B cell (primary cell): Measurements from ENCODE around the gene FAM174C. TPM values are rescaled to one million over a fixed set of nuclear protein-coding genes. Genes with fewer than 3 reads are reported as not detected.

Experiments
- ATAC-seq: fragments of 200-7000 bp; cut with Tn5 transposase; one replicate; pipeline ENCODE4 v1.10.0; 2021; ENCODE audit warnings: low read depth, mild to moderate bottlenecking, moderate number of reproducible peaks, moderate library complexity
- CTCF ChIA-PET: fragments of 350-600 bp; sonication (Branson Sonifier 250); formaldehyde crosslinking; loops from one replicate; lab custom pipeline; 2021; ENCODE audit warnings: antibody characterized with exemption, inconsistent platforms; lab: Charles Lee
- POLR2A ChIA-PET: fragments of 350-600 bp; sonication (Branson Sonifier 250); formaldehyde crosslinking; loops from one replicate; lab custom pipeline; 2021; ENCODE audit warnings: antibody characterized with exemption; lab: Charles Lee
- DNase-seq: peaks from one replicate; pipeline ENCODE4 v3.0.0; 2013
- H2AFZ ChIP-seq: 2 replicates; pipeline ENCODE4 v1.6.1; 2012; ENCODE audit warnings: mild to moderate bottlenecking, low read depth, low read length; ENCODE audit not compliant: insufficient read depth, poor library complexity, severe bottlenecking
- H3K27ac ChIP-seq, 2 donors: 1 replicate in 1 of 2; 2 replicates in 1 of 2; pipeline ENCODE4 v1.5.1; 2012 to 2013; ENCODE audit warnings: low read length in 2 of 2, mild to moderate bottlenecking in 2 of 2, moderate library complexity in 1 of 2
- H3K27me3 ChIP-seq, 4 experiments: fragments of 200-600 bp in 1 of 4; sonication (generic) in 1 of 4; replicated peaks in 1 of 4; 1 replicate in 2 of 4; 2 replicates in 2 of 4; pipeline versions ENCODE4 v1.6.1 to v1.7.0; 2013 to 2016; ENCODE audit warnings: low read length in 3 of 4, mild to moderate bottlenecking in 2 of 4, mixed read lengths in 1 of 4, moderate library complexity in 1 of 4; ENCODE audit not compliant: insufficient read depth in 4 of 4, control insufficient read depth in 3 of 4; ENCODE audit errors: control extremely low read depth in 1 of 4
- H3K36me3 ChIP-seq, 2 experiments: replicated peaks in 1 of 2; 1 replicate in 1 of 2; 2 replicates in 1 of 2; pipeline versions ENCODE4 v1.6.1 to v1.7.1; 2013; ENCODE audit warnings: low read length in 1 of 2; ENCODE audit not compliant: insufficient read depth in 2 of 2, control insufficient read depth in 1 of 2; ENCODE audit errors: control extremely low read depth in 1 of 2, extremely low read depth in 1 of 2
- H3K4me1 ChIP-seq, 2 donors: fragments of 200-600 bp in 1 of 2; sonication (generic) in 1 of 2; 1 replicate in 1 of 2; 2 replicates in 1 of 2; pipeline versions ENCODE4 v1.5.1 to v1.6.1; 2013 to 2017; ENCODE audit warnings: low read length in 2 of 2; ENCODE audit not compliant: control insufficient read depth in 2 of 2, insufficient read depth in 2 of 2
- H3K4me2 ChIP-seq: replicated peaks from 2 replicates; pipeline ENCODE3; 2012; ENCODE audit warnings: mild to moderate bottlenecking, low read depth, low read length; ENCODE audit not compliant: poor library complexity, severe bottlenecking
- H3K4me3 ChIP-seq, 5 experiments: fragments of 200-600 bp in 1 of 5; sonication (generic) in 1 of 5; 1 replicate in 3 of 5; 2 replicates in 2 of 5; pipeline versions ENCODE4 v1.5.1 to v1.7.0; 2011 to 2016; ENCODE audit warnings: low read length in 4 of 5, mild to moderate bottlenecking in 4 of 5, low read depth in 2 of 5, control low read depth in 1 of 5, moderate library complexity in 1 of 5; ENCODE audit not compliant: insufficient read depth in 1 of 5; ENCODE audit errors: control extremely low read depth in 1 of 5, extremely low read depth in 1 of 5
- H3K79me2 ChIP-seq: fragments of 200-600 bp; sonication (generic); one replicate; pipeline ENCODE4 v1.6.0; 2016; ENCODE audit warnings: low read length; ENCODE audit not compliant: control insufficient read depth, insufficient read depth
- H3K9ac ChIP-seq: fragments of 200-600 bp; sonication (generic); 2 replicates; pipeline ENCODE4 v1.6.1; 2017; ENCODE audit warnings: mild to moderate bottlenecking, low read length, moderate library complexity
- H3K9me3 ChIP-seq, 3 donors: one replicate each; pipeline versions ENCODE4 v1.6.1 to v1.7.1; 2013; ENCODE audit warnings: low read length in 2 of 3; ENCODE audit not compliant: control insufficient read depth in 2 of 3, insufficient read depth in 1 of 3; ENCODE audit errors: control extremely low read depth in 1 of 3
- H4K20me1 ChIP-seq: 2 replicates; pipeline ENCODE4 v1.6.0; 2012; ENCODE audit warnings: mild to moderate bottlenecking, low read length; ENCODE audit not compliant: insufficient read depth, control insufficient read depth, poor library complexity, severe bottlenecking
- H3K27ac Mint-ChIP-seq: one replicate; pipeline ENCODE4 v1.8.0; 2021; ENCODE audit warnings: mixed read lengths
- H3K27me3 Mint-ChIP-seq: one replicate; pipeline ENCODE4 v1.8.0; 2021; ENCODE audit warnings: mixed read lengths
- H3K4me1 Mint-ChIP-seq: one replicate; pipeline ENCODE4 v1.8.0; 2021; ENCODE audit warnings: mixed read lengths
- H3K4me3 Mint-ChIP-seq: one replicate; pipeline ENCODE4 v1.8.0; 2021; ENCODE audit warnings: mixed read lengths
- H3K9me3 Mint-ChIP-seq: one replicate; pipeline ENCODE4 v1.8.0; 2022; ENCODE audit warnings: mixed read lengths; ENCODE audit not compliant: insufficient read depth
- CTCF ChIP-seq: fragments of 200-600 bp; IDR thresholded peaks from one replicate; pipeline ENCODE4 v1.8.0; 2022; ENCODE audit warnings: antibody characterized with exemption, mild to moderate bottlenecking
- EZH2 ChIP-seq: IDR thresholded peaks from 2 replicates; pipeline ENCODE4 v1.6.1; 2012; ENCODE audit warnings: borderline replicate concordance, low read depth, mild to moderate bottlenecking, moderate library complexity, low read length; ENCODE audit not compliant: insufficient read depth, poor library complexity, severe bottlenecking
- WGBS: methylation state at CpG from one replicate; pipeline ENCODE4 v1.1.5; 2013; ENCODE audit warnings: missing lambda C conversion rate; ENCODE audit not compliant: insufficient coverage; 5-methylcytosine and 5-hydroxymethylcytosine counted together
- intact Hi-C: fragments of 100-400 bp; cut with micrococcal nuclease; formaldehyde crosslinking; loops from one replicate; pipeline ENCODE4 v1.10.0; 2022
- polyA plus RNA-seq: library from polyadenylated mRNA; depleted of rRNA; stranded (reverse); fragments of >200 nt; gene quantifications from 2 replicates; pipeline ENCODE4 v1.2.3, GENCODE V29; 2012
- total RNA-seq, 2 donors: library from RNA; stranded (reverse); fragments of 120-200 nt in 1 of 2; gene quantifications; 1 replicate in 1 of 2; 2 replicates in 1 of 2; pipeline versions ENCODE4 v1.2.3 to v1.2.4, GENCODE V29; 2013 to 2022

FAM174C gene
- total and polyA plus RNA-seq, 2 donors (not counting 1 experiment from before 2014, with no cell fraction given), result 41.1 to 70.6 TPM

GRCh38 chr19:1236576-1236975 lies 38.8 kb upstream of the FAM174C start:
- Histone ChIP-seq H3K27ac (no peak overlapping the region), H2AFZ (no peak overlapping the region), H3K79me2 (no peaks in the 10 kb centered on the region), H3K36me3 (no peaks in the 10 kb centered on the region), H4K20me1 (peaks cover 5% of the 10 kb centered on the region), H3K4me2 (peak overlapping the region; percentile 89), H3K9ac (no peak overlapping the region), H3K4me3 (no peak overlapping the region), H3K9me3 (no peaks in the 10 kb centered on the region), H3K4me1 (peaks cover 24 to 33% of the 10 kb centered on the region in 2 donors), H3K27me3 (peaks cover 0 to 21% (median 7%) of the 10 kb centered on the region in 4 experiments)
- Mint-ChIP-seq H3K9me3 (no peaks in the 10 kb centered on the region), H3K4me3 (no peak overlapping the region), H3K27me3 (peaks cover 8% of the 10 kb centered on the region), H3K27ac (no peak overlapping the region), H3K4me1 (peaks cover 20% of the 10 kb centered on the region)
- TF ChIP-seq CTCF (no peak), EZH2 (no peak)
- ATAC-seq (no peak), DNase-seq (no peak)
- POLR2A ChIA-PET, result interaction anchor here (1.0 kb wide), 2 partner anchors 30 to 342 kb away, joined by 3 read pairs; no protein-coding TSS in a partner anchor
- whole genome bisulfite sequencing, result 23% methylated on average over 29 of the region's 42 CpGs
- CTCF ChIA-PET, result no interaction called here
- intact Hi-C loops, result no loop called here

- intact Hi-C loops, result no loop called here
- ChIA-PET POLR2A (interaction anchor here (1.0 kb wide), 1 partner anchor 342 kb away, joined by 3 read pairs; no protein-coding TSS in a partner anchor), CTCF (no interaction called here)
- peak overlapping the region; percentile 89 for H3K4me2 ChIP-seq
- H3K9me3 ChIP-seq, result no peaks in the 10 kb centered on the region
- peak overlapping the region in 4 of 5 experiments; percentile 17 to 50 (median 35) for H3K4me3 ChIP-seq
- no peak overlapping the region for H3K27ac ChIP-seq
- Mint-ChIP-seq H3K9me3 (no peaks in the 10 kb centered on the region), H3K4me3 (peak overlapping the region; percentile 47), H3K27me3 (peaks cover 8% of the 10 kb centered on the region), H3K4me1 (peaks cover 23% of the 10 kb centered on the region), H3K27ac (no peak overlapping the region)
- peaks cover 5% of the 10 kb centered on the region for H3K79me2 ChIP-seq
- no peak for TF ChIP-seq CTCF
- TF ChIP-seq EZH2, result peak; percentile 100
- WGBS, result 1% methylated on average over 60 of the region's 60 CpGs
- peaks cover 0 to 21% (median 7%) of the 10 kb centered on the region in 4 experiments for H3K27me3 ChIP-seq
- peak overlapping the region; percentile 10 for H2AFZ ChIP-seq
- no peak for ATAC-seq
- peaks cover 25 to 35% of the 10 kb centered on the region in 2 donors for H3K4me1 ChIP-seq
- peak overlapping the region; percentile 45 for H3K9ac ChIP-seq
- peaks cover 5% of the 10 kb centered on the region for H4K20me1 ChIP-seq
- peak; percentile 60 for DNase-seq
- H3K36me3 ChIP-seq, result no peaks in the 10 kb centered on the region
Observed at GRCh38 chr19:1237027-1237659, 38.2 kb upstream of the FAM174C start.
